IMR-90 (cell line): ENCODE data around the gene KRTAP4-12.

ENCODE experiments used
- BHLHE40 ChIP-seq: fragments of 150-350 bp; IDR thresholded peaks from 2 replicates; pipeline ENCODE4 v1.6.1; 2016; ENCODE audit warnings: mild to moderate bottlenecking, low read depth, low read length
- CEBPB ChIP-seq: IDR thresholded peaks from 2 replicates; pipeline ENCODE4 v1.6.1; 2012; ENCODE audit warnings: low read depth, low read length, improper control_type of control experiment
- CHD1 ChIP-seq: IDR thresholded peaks from 2 replicates; pipeline ENCODE4 v1.6.1; 2012; ENCODE audit warnings: low read depth, low read length, improper control_type of control experiment
- CTCF ChIP-seq: conservative IDR thresholded peaks from 2 replicates; pipeline ENCODE4 v1.5.1; 2012; ENCODE audit warnings: mild to moderate bottlenecking, low read depth, low read length, improper control_type of control experiment
- ELK1 ChIP-seq: fragments of 150-350 bp; IDR thresholded peaks from 2 replicates; pipeline ENCODE4 v1.6.1; 2016; ENCODE audit warnings: low read depth, mild to moderate bottlenecking, low read length, moderate library complexity, borderline replicate concordance
- MAFK ChIP-seq: IDR thresholded peaks from 2 replicates; pipeline ENCODE4 v1.6.1; 2012; ENCODE audit warnings: low read depth, low read length, improper control_type of control experiment
- MXI1 ChIP-seq: IDR thresholded peaks from 2 replicates; pipeline ENCODE4 v1.6.1; 2012; ENCODE audit warnings: low read depth, mild to moderate bottlenecking, low read length, moderate library complexity, borderline replicate concordance
- NFE2L2 ChIP-seq: fragments of 150-350 bp; IDR thresholded peaks from 2 replicates; pipeline ENCODE4 v1.6.1; 2016; ENCODE audit warnings: low read depth, mild to moderate bottlenecking, low read length
- POLR2A ChIP-seq: IDR thresholded peaks from 2 replicates; pipeline ENCODE4 v1.6.1; 2012; ENCODE audit warnings: mild to moderate bottlenecking, low read depth, low read length
- RAD21 ChIP-seq: IDR thresholded peaks from 2 replicates; pipeline ENCODE4 v1.6.1; 2012; ENCODE audit warnings: low read length, improper control_type of control experiment
- RFX5 ChIP-seq: IDR thresholded peaks from 2 replicates; pipeline ENCODE4 v1.8.0; 2012; ENCODE audit warnings: low read depth, mild to moderate bottlenecking, low read length, moderate library complexity
- SMC3 ChIP-seq: fragments of 150-350 bp; IDR thresholded peaks from 2 replicates; pipeline ENCODE4 v1.6.1; 2016; ENCODE audit warnings: low read depth, mild to moderate bottlenecking, antibody characterized with exemption, low read length, moderate library complexity
- USF2 ChIP-seq: fragments of 150-350 bp; IDR thresholded peaks from 2 replicates; pipeline ENCODE4 v1.6.1; 2017; ENCODE audit warnings: mild to moderate bottlenecking, antibody characterized with exemption, low read length, low read depth

- TF ChIP-seq USF2 (no peak), CTCF (no peak), RAD21 (no peak), MXI1 (no peak), MAFK (no peak), RFX5 (no peak), CHD1 (no peak), POLR2A (no peak), BHLHE40 (no peak), SMC3 (no peak), ELK1 (no peak), CEBPB (no peak), NFE2L2 (no peak)
Measured at GRCh38 chr17:41168121-41168520, 44.1 kb upstream of the KRTAP4-12 start, which contains the start of gene KRTAP4-3.
